Loucy (cell line): Measurements from ENCODE around the gene ATP11B.
A peak's percentile ranks its signal among the peaks of the same experiment; 100 is the strongest.

Experiments
- H2AFZ ChIP-seq: fragments of 200-600 bp; sonication (generic); 2 replicates; pipeline ENCODE4 v1.6.0; 2016; ENCODE audit warnings: antibody characterized with exemption, mild to moderate bottlenecking, low read length, moderate library complexity
- H3F3A ChIP-seq: fragments of 200-600 bp; 2 replicates; pipeline ENCODE4 v1.6.0; 2016; ENCODE audit warnings: antibody characterized with exemption, low read depth, mild to moderate bottlenecking
- H3K27me3 ChIP-seq: fragments of 200-600 bp; sonication (generic); 2 replicates; pipeline ENCODE4 v1.6.1; 2014; ENCODE audit warnings: low read length, mild to moderate bottlenecking; ENCODE audit not compliant: insufficient read depth, poor library complexity, severe bottlenecking
- H3K36me3 ChIP-seq: fragments of 200-600 bp; sonication (generic); 2 replicates; pipeline ENCODE4 v1.6.1; 2016; ENCODE audit warnings: low read length; ENCODE audit not compliant: insufficient read depth
- H3K4me1 ChIP-seq: fragments of 200-600 bp; sonication (generic); 2 replicates; pipeline ENCODE4 v1.5.1; 2014; ENCODE audit warnings: low read length, mild to moderate bottlenecking; ENCODE audit not compliant: insufficient read depth, poor library complexity, severe bottlenecking
- H3K4me2 ChIP-seq: fragments of 200-600 bp; sonication (generic); 2 replicates; pipeline ENCODE4 v1.6.0; 2014; ENCODE audit warnings: antibody characterized with exemption, low read length, low read depth, mild to moderate bottlenecking; ENCODE audit not compliant: poor library complexity, severe bottlenecking
- H3K4me3 ChIP-seq: fragments of 200-600 bp; sonication (generic); 2 replicates; pipeline ENCODE4 v1.5.1; 2014; ENCODE audit warnings: low read length, mild to moderate bottlenecking, mixed read lengths; ENCODE audit not compliant: poor library complexity, severe bottlenecking
- H3K79me2 ChIP-seq: fragments of 200-600 bp; sonication (generic); 2 replicates; pipeline ENCODE4 v1.6.1; 2014; ENCODE audit warnings: low read length; ENCODE audit not compliant: insufficient read depth
- H3K9ac ChIP-seq: fragments of 200-600 bp; sonication (generic); 2 replicates; pipeline ENCODE4 v1.6.0; 2014; ENCODE audit warnings: mild to moderate bottlenecking, low read depth, low read length, moderate library complexity; ENCODE audit not compliant: poor library complexity, severe bottlenecking
- H3K9me2 ChIP-seq: fragments of 200-600 bp; sonication (generic); replicated peaks from 2 replicates; pipeline ENCODE4 v1.6.1; 2016; ENCODE audit warnings: low read depth, low read length, mixed read lengths
- H3K9me3 ChIP-seq: fragments of 200-600 bp; sonication (generic); 2 replicates; pipeline ENCODE4 v1.6.1; 2014; ENCODE audit warnings: mild to moderate bottlenecking, antibody characterized with exemption, low read length, low read depth; ENCODE audit not compliant: insufficient read depth
- H4K20me1 ChIP-seq: fragments of 200-600 bp; sonication (generic); 2 replicates; pipeline ENCODE4 v1.6.0; 2014; ENCODE audit warnings: antibody characterized with exemption, low read length, mild to moderate bottlenecking; ENCODE audit not compliant: insufficient read depth, poor library complexity, severe bottlenecking
- EZH2phosphoT487 ChIP-seq: fragments of 200-600 bp; IDR thresholded peaks from 2 replicates; pipeline ENCODE4 v1.6.1; 2018; ENCODE audit warnings: antibody characterized with exemption, mild to moderate bottlenecking, moderate library complexity, borderline replicate concordance
- TF ChIP-seq, protein P1 (sequence below): fragments of 200-600 bp; sonication (generic); conservative IDR thresholded peaks from 2 replicates; pipeline ENCODE4 v1.5.1; 2014; ENCODE audit warnings: mild to moderate bottlenecking, antibody characterized with exemption, low read length

The ATP11B gene

DNA sequence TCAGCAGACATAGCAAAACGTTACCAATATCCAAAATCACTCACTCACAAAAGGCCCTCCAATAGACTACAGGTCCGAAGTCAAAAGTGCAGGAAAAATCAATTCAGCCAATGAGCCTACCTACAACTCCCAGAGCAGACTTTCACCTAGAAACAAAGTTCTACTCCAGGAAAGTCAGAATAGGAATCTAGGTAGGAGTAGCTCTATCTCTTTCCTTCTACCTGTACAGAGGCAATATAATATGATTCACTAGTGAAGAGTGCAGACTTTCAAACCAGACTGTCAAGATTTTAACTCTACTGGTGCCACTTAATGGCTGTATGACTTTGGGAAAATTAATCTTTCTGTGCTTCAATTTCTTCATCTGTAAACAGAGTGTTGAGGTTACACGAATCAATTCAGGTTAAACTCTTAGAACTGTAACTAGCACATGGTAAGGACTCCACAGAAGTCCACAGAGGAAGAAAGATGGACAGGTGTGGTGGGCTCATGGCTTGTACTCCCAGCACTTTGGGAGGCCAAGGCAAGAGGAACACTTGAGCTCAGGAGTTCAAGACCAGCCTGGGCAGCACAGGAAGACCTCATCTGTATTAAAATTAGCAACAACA is 177.6 kb downstream of the ATP11B start:
- Histone ChIP-seq H3K4me3 (peak overlapping the region; percentile 1), H3K9ac (no peak overlapping the region), H3K9me3 (no peaks in the 10 kb centered on the region), H4K20me1 (peaks cover 91% of the 10 kb centered on the region), H3K36me3 (no peaks in the 10 kb centered on the region), H3K9me2 (no peaks in the 10 kb centered on the region), H3F3A (no peaks in the 10 kb centered on the region), H3K4me2 (peak overlapping the region; percentile 22), H2AFZ (no peak overlapping the region), H3K4me1 (peaks cover 64% of the 10 kb centered on the region), H3K79me2 (peaks cover 99% of the 10 kb centered on the region), H3K27me3 (no peaks in the 10 kb centered on the region)
- TF ChIP-seq, protein P1, sequence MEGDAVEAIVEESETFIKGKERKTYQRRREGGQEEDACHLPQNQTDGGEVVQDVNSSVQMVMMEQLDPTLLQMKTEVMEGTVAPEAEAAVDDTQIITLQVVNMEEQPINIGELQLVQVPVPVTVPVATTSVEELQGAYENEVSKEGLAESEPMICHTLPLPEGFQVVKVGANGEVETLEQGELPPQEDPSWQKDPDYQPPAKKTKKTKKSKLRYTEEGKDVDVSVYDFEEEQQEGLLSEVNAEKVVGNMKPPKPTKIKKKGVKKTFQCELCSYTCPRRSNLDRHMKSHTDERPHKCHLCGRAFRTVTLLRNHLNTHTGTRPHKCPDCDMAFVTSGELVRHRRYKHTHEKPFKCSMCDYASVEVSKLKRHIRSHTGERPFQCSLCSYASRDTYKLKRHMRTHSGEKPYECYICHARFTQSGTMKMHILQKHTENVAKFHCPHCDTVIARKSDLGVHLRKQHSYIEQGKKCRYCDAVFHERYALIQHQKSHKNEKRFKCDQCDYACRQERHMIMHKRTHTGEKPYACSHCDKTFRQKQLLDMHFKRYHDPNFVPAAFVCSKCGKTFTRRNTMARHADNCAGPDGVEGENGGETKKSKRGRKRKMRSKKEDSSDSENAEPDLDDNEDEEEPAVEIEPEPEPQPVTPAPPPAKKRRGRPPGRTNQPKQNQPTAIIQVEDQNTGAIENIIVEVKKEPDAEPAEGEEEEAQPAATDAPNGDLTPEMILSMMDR = no peak
- no peak for TF ChIP-seq EZH2phosphoT487
